GM13977 (cell line): ENCODE results near the gene CCDC138.

Experiments
- DNase-seq: peaks from one replicate; pipeline ENCODE4 v3.0.0; 2012; ENCODE audit warnings: low spot score
- in situ Hi-C: fragments of 300-500 bp; cut with MboI; formaldehyde crosslinking; loops from one replicate; pipeline ENCODE4 v1.12.0; 2022; ENCODE audit warnings: low sequenced_read_pairs, low pct_unique_long_range_greater_than_20kb, mixed read lengths, inconsistent platforms; ENCODE audit not compliant: unreplicated experiment
- TF ChIP-seq, protein P1 (sequence below): IDR thresholded peaks from 2 replicates; pipeline ENCODE4 v1.5.1; 2012; ENCODE audit warnings: mild to moderate bottlenecking, control low read depth; ENCODE audit not compliant: insufficient read depth; ENCODE audit errors: extremely low read depth, missing control alignments

Gene CCDC138

GRCh38 chr2:108908713-108909070 lies 122.1 kb downstream of the CCDC138 start:
- TF ChIP-seq, protein P1, sequence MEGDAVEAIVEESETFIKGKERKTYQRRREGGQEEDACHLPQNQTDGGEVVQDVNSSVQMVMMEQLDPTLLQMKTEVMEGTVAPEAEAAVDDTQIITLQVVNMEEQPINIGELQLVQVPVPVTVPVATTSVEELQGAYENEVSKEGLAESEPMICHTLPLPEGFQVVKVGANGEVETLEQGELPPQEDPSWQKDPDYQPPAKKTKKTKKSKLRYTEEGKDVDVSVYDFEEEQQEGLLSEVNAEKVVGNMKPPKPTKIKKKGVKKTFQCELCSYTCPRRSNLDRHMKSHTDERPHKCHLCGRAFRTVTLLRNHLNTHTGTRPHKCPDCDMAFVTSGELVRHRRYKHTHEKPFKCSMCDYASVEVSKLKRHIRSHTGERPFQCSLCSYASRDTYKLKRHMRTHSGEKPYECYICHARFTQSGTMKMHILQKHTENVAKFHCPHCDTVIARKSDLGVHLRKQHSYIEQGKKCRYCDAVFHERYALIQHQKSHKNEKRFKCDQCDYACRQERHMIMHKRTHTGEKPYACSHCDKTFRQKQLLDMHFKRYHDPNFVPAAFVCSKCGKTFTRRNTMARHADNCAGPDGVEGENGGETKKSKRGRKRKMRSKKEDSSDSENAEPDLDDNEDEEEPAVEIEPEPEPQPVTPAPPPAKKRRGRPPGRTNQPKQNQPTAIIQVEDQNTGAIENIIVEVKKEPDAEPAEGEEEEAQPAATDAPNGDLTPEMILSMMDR, result no peak
- DNase-seq, result no peak
- in situ Hi-C loops, result no loop called here

- DNase-seq, result no peak
- in situ Hi-C loops, result no loop called here
- TF ChIP-seq, protein P1, result no peak
These were observed 122.8 kb downstream of the CCDC138 start for GRCh38 chr2:108909275-108909823.

DNA sequence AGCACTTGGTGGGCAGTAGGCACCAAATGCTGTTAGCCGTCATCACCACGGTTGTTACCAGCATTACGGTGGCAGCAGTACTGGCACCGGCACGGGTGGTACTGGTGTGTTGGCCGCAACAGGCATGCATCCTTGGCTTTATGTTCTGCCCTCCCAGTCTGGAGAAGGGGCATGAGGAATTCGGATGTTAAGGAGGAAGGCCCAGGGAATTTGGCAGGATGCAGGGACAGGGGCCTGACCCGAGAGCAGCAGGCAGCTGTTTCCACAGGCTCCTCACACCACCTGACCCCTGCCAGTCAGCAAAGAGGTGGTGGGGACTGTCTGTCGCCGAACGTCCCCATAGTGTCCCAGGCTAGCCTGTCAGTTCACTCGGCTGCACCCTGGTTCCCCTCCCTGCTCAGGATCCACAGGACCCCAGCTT lies 123.5 kb downstream of the CCDC138 start:
- TF ChIP-seq, protein P1, result no peak
- in situ Hi-C loops, result no loop called here
- DNase-seq, result no peak

DNA sequence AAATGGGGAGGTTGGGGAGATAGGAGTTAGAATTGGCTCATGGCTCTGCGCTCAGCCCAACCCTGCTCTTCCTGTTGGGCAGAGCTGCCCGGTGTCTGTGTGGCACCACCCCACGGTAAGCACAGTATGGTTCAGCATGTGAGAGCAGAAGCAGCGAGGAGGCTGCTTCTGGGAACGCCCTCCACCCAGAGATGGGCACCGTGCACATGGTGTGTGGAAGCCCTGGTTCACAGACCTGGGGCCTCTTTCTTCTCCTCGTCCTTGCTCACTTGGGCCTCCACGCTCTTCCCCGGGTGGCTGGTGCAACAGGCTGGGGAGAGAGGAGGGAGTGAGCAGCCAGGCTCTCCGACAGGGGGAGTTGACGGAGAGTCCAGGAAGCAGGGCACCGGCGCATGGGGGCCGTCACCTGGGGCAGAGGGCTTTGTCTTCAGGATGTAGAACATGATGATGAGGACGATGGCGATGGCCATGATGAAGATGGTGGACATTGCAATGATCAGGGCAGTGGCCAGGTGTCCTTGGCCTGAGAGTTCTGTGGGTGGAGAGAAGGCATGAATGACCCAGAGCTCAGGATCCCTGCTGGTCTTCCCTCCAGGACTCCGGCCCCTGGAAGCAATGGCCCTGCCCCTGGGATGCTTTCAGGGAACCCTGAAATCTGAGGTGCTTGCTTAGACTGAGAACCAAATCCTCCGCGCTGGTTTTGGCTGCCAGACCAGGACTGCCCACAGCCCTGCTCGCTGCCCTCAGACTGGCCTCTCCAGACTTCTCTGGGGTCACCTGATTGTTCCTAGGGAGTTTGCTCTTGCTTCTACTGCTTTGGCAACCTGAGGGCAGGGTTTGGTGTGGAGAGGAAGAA lies 124.2 kb downstream of the CCDC138 start:
- no peak for DNase-seq
- in situ Hi-C loops, result no loop called here
- TF ChIP-seq, protein P1, result no peak

- TF ChIP-seq, protein P1, result no peak
- in situ Hi-C loops, result no loop called here
- DNase-seq, result no peak
These were observed 124.8 kb downstream of the CCDC138 start for GRCh38 chr2:108911401-108911800.

DNA sequence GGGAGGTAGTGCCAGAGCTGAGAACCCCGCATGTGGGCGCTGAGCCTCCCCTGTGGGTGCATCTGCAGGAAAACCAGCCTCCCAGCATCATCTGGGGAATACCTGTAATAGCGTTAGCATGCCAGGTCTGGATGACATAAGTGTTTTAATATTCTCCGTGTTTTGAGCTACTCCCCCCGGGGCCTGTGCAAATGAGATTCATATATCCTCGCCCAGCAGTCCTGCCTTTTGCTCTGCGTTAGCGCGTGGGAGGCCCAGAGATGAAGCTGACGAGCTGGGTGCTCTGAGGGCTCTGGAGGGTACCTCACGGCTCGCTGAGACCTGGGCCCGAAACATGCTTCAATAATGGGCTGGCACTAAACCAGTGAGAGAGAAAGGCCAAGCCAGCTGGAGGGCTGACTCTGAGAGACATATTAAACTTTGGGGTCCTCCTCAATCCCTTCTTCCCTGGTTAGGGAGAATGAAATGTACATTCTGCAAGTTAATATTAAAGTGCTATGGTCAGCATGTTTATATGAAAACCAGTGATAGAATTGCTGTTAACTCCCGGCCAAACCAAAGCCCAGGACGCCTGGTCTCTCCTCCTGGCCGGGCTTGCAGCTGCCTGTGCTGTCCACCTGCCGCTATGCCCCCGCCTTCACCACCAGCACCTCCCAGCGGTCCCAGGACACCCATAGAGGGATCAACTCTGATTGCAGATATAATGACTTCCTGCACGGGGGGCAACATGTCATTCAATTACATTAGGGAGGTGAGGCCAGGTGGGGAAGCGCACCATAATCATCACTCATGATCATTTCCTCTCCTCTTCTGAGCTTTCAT lies 125.4 kb downstream of the CCDC138 start:
- no peak for DNase-seq
- in situ Hi-C loops, result no loop called here
- TF ChIP-seq, protein P1, result no peak
